ENCODE measurements around the gene BNIP3. TPM values are rescaled to one million over a fixed set of nuclear protein-coding genes. Genes with fewer than 3 reads are reported as not detected.

Gene BNIP3
- total and polyA plus RNA-seq, 2 of the 13 experiments (the other 11 are each of a cell fraction or from before 2014, with no cell fraction given), result 73.7 to 223 TPM

DNA sequence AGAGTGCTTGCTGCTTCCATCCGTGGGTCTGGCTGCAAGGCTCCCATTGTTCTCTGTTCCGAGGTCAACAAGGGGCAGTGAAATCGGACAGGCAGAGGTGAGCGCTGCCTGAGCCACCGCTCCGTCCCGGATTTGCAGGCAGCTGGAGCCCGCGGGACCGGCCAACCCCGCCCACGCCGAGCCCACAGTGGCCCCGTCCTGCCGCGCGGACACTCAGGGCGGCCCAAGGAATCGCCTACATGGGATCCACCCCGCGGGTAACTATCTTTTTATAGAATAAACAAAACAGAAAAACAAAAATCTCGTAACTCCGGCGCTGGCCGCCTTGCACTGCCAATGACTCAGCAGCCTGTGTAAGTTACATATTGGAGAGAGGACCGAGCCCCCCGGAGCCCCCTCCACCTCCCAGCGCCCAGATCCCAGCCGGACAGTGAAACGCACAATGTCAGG, 1.9 kb downstream of the BNIP3 start:
- WGBS (ENCODE audit: low lambda C conversion rate), result 0% methylated on average over 30 of the region's 30 CpGs
- DNase-seq (ENCODE audit: low spot score), result peak; percentile 51
- Histone ChIP-seq H3K4me1 (ENCODE audit: insufficient read depth, low read length) (peaks cover 70% of the 10 kb centered on the region), H3K79me2 (ENCODE audit: insufficient read depth, low read length) (peaks cover 68% of the 10 kb centered on the region), H3K27me3 (ENCODE audit: control insufficient read depth in 1 of 2, insufficient read depth in 2 of 2, low read length in 2 of 2) (no peaks in the 10 kb centered on the region; a peak in 1 of 5 replicates), H3K4me2 (ENCODE audit: low read depth, low read length) (peak overlapping the region; percentile 91), H3K4me3 (replicated peaks in 1 of 3; ENCODE audit: insufficient read depth in 1 of 3, low read depth in 2 of 3, low read length in 3 of 3) (peak overlapping the region; percentile 88 to 98 (median 91)), H2AFZ (ENCODE audit: low read length) (no peak overlapping the region), H3K36me3 (replicated peaks in 1 of 2; ENCODE audit: control insufficient read depth in 1 of 2, insufficient read depth in 2 of 2, low read length in 2 of 2) (peaks cover 6 to 25% of the 10 kb centered on the region in 2 experiments; a peak in 4 of 5 replicates), H3K27ac (ENCODE audit: extremely low read length, insufficient read depth, low read length) (peak overlapping the region; percentile 64), H3K9ac (ENCODE audit: insufficient read depth, low read depth, low read length) (peak overlapping the region; percentile 91), H3K9me3 (ENCODE audit: low read length) (no peaks in the 10 kb centered on the region), H4K20me1 (ENCODE audit: insufficient read depth, low read length) (peaks cover 61% of the 10 kb centered on the region)
- no TSS peak for BruUV-seq (replicated peaks)
- intact Hi-C loops (cut with micrococcal nuclease; ENCODE audit: unreplicated experiment), result loop anchor here (2.0 to 5.0 kb wide), 3 partner anchors 17 to 78 kb away; partner anchors contain the start of gene PPP2R2D
- CTCF ChIA-PET (ENCODE audit: low intra/inter-chr PET ratio, low total read pairs), result no interaction called here
- FAIRE-seq, result peak; percentile 43
- in situ Hi-C loops (cut with HindIII; ENCODE audit: extremely low pct_ligation_motif_present, low pct_unique_long_range_greater_than_20kb), result loop anchor here (5.0 kb wide), 1 partner anchor 42 kb away; no protein-coding TSS in a partner anchor
- POLR2A ChIA-PET, result interaction anchor here (3.2 to 4.3 kb wide), 2 partner anchors 18 to 79 kb away, joined by 17 to 49 read pairs; partner anchors contain the start of gene PPP2R2D
- ATAC-seq, result peak; percentile 18
- TF ChIP-seq, protein P1, sequence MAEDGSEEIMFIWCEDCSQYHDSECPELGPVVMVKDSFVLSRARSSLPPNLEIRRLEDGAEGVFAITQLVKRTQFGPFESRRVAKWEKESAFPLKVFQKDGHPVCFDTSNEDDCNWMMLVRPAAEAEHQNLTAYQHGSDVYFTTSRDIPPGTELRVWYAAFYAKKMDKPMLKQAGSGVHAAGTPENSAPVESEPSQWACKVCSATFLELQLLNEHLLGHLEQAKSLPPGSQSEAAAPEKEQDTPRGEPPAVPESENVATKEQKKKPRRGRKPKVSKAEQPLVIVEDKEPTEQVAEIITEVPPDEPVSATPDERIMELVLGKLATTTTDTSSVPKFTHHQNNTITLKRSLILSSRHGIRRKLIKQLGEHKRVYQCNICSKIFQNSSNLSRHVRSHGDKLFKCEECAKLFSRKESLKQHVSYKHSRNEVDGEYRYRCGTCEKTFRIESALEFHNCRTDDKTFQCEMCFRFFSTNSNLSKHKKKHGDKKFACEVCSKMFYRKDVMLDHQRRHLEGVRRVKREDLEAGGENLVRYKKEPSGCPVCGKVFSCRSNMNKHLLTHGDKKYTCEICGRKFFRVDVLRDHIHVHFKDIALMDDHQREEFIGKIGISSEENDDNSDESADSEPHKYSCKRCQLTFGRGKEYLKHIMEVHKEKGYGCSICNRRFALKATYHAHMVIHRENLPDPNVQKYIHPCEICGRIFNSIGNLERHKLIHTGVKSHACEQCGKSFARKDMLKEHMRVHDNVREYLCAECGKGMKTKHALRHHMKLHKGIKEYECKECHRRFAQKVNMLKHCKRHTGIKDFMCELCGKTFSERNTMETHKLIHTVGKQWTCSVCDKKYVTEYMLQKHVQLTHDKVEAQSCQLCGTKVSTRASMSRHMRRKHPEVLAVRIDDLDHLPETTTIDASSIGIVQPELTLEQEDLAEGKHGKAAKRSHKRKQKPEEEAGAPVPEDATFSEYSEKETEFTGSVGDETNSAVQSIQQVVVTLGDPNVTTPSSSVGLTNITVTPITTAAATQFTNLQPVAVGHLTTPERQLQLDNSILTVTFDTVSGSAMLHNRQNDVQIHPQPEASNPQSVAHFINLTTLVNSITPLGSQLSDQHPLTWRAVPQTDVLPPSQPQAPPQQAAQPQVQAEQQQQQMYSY (CRISPR knock-in tag; IDR thresholded peaks at IDR 0.05), result peak; percentile 73; the same call in 1 of the 2 replicates
- TF ChIP-seq SUZ12 (IDR thresholded peaks at IDR 0.05; ENCODE audit: low read depth, low read length) (no peak), MAFK (conservative IDR thresholded peaks at IDR 0.05 in 1 of 2, IDR thresholded peaks at IDR 0.05 in 1 of 2; ENCODE audit: low read length in 2 of 2) (no peak), ZNF337 (CRISPR knock-in tag; IDR thresholded peaks at IDR 0.05; ENCODE audit: borderline replicate concordance, low read depth) (no peak)
- TF ChIP-seq, protein P2, sequence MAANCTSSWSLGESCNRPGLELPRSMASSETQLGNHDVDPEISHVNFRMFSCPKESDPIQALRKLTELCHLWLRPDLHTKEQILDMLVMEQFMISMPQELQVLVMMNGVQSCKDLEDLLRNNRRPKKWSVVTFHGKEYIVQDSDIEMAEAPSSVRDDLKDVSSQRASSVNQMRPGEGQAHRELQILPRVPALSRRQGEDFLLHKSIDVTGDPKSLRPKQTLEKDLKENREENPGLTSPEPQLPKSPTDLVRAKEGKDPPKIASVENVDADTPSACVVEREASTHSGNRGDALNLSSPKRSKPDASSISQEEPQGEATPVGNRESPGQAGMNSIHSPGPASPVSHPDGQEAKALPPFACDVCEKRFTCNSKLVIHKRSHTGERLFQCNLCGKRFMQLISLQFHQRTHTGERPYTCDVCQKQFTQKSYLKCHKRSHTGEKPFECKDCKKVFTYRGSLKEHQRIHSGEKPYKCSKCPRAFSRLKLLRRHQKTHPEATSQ (CRISPR knock-in tag; IDR thresholded peaks at IDR 0.05; ENCODE audit: borderline replicate concordance), result no peak
- TF ChIP-seq, protein P3, sequence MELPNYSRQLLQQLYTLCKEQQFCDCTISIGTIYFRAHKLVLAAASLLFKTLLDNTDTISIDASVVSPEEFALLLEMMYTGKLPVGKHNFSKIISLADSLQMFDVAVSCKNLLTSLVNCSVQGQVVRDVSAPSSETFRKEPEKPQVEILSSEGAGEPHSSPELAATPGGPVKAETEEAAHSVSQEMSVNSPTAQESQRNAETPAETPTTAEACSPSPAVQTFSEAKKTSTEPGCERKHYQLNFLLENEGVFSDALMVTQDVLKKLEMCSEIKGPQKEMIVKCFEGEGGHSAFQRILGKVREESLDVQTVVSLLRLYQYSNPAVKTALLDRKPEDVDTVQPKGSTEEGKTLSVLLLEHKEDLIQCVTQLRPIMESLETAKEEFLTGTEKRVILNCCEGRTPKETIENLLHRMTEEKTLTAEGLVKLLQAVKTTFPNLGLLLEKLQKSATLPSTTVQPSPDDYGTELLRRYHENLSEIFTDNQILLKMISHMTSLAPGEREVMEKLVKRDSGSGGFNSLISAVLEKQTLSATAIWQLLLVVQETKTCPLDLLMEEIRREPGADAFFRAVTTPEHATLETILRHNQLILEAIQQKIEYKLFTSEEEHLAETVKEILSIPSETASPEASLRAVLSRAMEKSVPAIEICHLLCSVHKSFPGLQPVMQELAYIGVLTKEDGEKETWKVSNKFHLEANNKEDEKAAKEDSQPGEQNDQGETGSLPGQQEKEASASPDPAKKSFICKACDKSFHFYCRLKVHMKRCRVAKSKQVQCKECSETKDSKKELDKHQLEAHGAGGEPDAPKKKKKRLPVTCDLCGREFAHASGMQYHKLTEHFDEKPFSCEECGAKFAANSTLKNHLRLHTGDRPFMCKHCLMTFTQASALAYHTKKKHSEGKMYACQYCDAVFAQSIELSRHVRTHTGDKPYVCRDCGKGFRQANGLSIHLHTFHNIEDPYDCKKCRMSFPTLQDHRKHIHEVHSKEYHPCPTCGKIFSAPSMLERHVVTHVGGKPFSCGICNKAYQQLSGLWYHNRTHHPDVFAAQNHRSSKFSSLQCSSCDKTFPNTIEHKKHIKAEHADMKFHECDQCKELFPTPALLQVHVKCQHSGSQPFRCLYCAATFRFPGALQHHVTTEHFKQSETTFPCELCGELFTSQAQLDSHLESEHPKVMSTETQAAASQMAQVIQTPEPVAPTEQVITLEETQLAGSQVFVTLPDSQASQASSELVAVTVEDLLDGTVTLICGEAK (IDR thresholded peaks at IDR 0.05), result no peak
- TF ChIP-seq, protein P3 (CRISPR knock-in tag; IDR thresholded peaks at IDR 0.05), result no peak

All from HepG2 (cell line).